ENCODE data around the gene NEFH.
A peak's percentile ranks its signal among the peaks of the same experiment; 100 is the strongest.

NEFH gene

DNA sequence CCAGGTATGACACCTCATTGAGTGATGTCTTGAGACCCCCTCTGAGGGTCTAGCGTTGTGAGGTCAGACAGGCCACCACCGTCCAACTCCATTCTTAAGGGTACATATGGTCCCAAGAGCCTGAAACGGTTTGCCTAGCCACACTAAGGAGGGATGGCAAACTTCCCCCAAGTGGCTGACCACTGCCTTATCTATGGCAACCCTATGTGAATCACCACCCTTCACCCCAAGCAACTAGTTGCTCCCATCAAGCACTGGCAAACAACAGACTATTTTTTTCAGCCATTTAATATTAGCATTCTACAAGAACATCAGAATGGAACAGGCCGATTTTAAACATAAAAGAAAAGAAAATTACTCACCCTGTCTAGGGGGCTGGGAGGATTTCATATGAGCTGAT is 50.7 kb downstream of the NEFH start:
- CTCF ChIA-PET: interaction anchor here (0.6 kb wide), 1 partner anchor 7 kb away, joined by 3 read pairs; no protein-coding TSS in a partner anchor
- no peak for DNase-seq (ENCODE audit: low spot score)
- TF ChIP-seq, protein P1, sequence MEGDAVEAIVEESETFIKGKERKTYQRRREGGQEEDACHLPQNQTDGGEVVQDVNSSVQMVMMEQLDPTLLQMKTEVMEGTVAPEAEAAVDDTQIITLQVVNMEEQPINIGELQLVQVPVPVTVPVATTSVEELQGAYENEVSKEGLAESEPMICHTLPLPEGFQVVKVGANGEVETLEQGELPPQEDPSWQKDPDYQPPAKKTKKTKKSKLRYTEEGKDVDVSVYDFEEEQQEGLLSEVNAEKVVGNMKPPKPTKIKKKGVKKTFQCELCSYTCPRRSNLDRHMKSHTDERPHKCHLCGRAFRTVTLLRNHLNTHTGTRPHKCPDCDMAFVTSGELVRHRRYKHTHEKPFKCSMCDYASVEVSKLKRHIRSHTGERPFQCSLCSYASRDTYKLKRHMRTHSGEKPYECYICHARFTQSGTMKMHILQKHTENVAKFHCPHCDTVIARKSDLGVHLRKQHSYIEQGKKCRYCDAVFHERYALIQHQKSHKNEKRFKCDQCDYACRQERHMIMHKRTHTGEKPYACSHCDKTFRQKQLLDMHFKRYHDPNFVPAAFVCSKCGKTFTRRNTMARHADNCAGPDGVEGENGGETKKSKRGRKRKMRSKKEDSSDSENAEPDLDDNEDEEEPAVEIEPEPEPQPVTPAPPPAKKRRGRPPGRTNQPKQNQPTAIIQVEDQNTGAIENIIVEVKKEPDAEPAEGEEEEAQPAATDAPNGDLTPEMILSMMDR (conservative IDR thresholded peaks at IDR 0.05; ENCODE audit: low read depth): no peak
- POLR2A ChIA-PET (ENCODE audit: low non-redundant PET): no interaction called here
- no peak overlapping the region for H3K27ac ChIP-seq

DNA sequence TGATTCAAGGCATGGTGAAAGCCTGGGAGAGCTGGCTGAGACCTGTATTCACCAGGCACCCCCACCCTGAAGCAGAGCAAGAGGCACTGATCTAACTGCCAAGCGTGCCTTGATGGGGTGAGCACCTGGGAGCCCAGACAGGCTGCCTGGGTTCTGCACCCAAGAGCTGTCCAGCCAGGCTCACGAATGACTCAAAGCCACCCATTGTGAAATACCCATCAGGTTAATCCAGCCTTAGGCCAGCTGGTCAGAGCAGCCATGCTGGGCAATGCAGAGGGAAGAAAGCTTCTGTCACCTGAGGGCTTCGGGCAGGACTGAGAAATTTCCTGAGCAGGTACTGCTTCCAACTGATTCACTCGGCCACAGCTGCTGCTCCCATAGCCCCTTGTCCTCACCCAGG is 51.4 kb downstream of the NEFH start:
- TF ChIP-seq, protein P1 (conservative IDR thresholded peaks at IDR 0.05; ENCODE audit: low read depth): no peak
- peak overlapping the region; percentile 8; the same call in 1 of the 2 replicates for H3K27ac ChIP-seq
- DNase-seq (ENCODE audit: low spot score): no peak
- ChIA-PET POLR2A (ENCODE audit: low non-redundant PET) (no interaction called here), CTCF (no interaction called here)

DNA sequence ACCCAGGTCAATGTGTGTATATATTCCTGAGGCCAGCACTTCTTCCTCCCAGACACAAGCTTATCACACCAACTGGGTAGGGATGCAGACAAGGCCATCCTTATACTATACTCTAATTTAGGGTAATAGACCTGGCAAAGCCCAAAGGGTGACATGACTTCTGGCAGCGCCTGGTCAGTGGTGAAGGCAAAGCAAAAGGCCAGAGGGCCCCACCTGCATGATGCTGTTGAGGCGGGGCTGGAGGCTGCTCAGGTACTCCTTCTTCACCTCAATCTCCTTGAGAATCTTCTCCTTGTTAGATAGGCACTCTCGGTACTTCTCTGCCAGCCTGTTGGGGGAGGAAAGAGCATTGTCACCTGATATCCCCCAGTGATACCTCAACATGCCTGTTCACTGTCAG is 56.4 kb downstream of the NEFH start:
- TF ChIP-seq, protein P1 (conservative IDR thresholded peaks at IDR 0.05; ENCODE audit: low read depth): no peak
- POLR2A ChIA-PET (ENCODE audit: low non-redundant PET): no interaction called here
- H3K27ac ChIP-seq: no peak overlapping the region
- DNase-seq (ENCODE audit: low spot score): no peak
- CTCF ChIA-PET: interaction anchor here (0.6 kb wide), 1 partner anchor 48 kb away, joined by 4 read pairs; no protein-coding TSS in a partner anchor

DNA sequence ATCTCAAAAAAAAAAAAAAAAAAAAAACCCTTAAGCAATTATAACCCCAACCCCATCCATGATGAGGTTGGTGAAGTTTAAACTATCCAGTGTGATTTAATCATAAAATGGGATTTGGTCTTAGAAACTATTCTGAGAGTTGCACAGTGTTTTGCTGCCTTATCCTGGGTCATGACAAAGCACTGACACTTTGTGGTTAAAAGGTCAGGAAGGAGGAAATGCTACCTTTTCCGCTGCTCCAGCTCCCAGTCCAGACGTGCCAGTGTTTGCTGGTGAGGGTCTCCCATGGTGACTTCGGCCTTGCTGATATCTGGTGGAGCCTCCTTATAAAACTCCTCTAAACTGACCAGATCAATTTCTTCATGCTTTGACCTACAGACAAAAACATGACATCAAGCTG is 59.1 kb downstream of the NEFH start:
- no peak for DNase-seq (ENCODE audit: low spot score)
- H3K27ac ChIP-seq: no peak overlapping the region
- TF ChIP-seq, protein P1 (conservative IDR thresholded peaks at IDR 0.05; ENCODE audit: low read depth): no peak
- ChIA-PET POLR2A (ENCODE audit: low non-redundant PET) (no interaction called here), CTCF (no interaction called here)

Measured in RWPE1 (cell line).